H1 (cell line): ENCODE measurements around the gene ARHGAP24. TPM values are rescaled to one million over a fixed set of nuclear protein-coding genes. Genes with fewer than 3 reads are reported as not detected.

Source experiments
- CTCF ChIA-PET: fragments of 300-600 bp; sonication (Branson Sonifier 250); formaldehyde crosslinking; loops from one replicate; lab custom pipeline; 2021; ENCODE audit not compliant: partially characterized antibody; lab: Charles Lee
- POLR2A ChIA-PET: fragments of 300-600 bp; sonication (Branson Sonifier 250); formaldehyde crosslinking; loops from one replicate; lab custom pipeline; 2021; ENCODE audit warnings: inconsistent platforms; ENCODE audit not compliant: partially characterized antibody; lab: Charles Lee
- DNase-seq, 2 experiments: peaks; one replicate each; pipeline versions ENCODE4 v3.0.0 to v3.0.0-alpha.2; 2010 to 2022; ENCODE audit warnings: low spot score in 2 of 2, low read depth in 1 of 2, mixed read lengths in 1 of 2
- FAIRE-seq: peaks from 2 replicates; lab custom pipeline; 2011; peaks lifted over from hg19 to GRCh38; lab: Jason Lieb, UNC
- H2AFZ ChIP-seq: 2 replicates; pipeline ENCODE4 v1.8.1; 2012; ENCODE audit warnings: low read length, inconsistent platforms
- H2AK5ac ChIP-seq: 2 replicates; pipeline ENCODE4 v1.6.1; 2013; ENCODE audit warnings: low read depth, low read length
- H2BK120ac ChIP-seq: replicated peaks from 2 replicates; pipeline ENCODE3; 2013; ENCODE audit warnings: low read depth, low read length, inconsistent platforms
- H2BK12ac ChIP-seq: 2 replicates; pipeline ENCODE4 v1.6.1; 2013; ENCODE audit warnings: low read depth, low read length
- H2BK15ac ChIP-seq: 2 replicates; pipeline ENCODE4 v1.6.1; 2013; ENCODE audit warnings: low read length
- H2BK20ac ChIP-seq: 2 replicates; pipeline ENCODE4 v1.6.1; 2013; ENCODE audit warnings: low read length
- H2BK5ac ChIP-seq: 2 replicates; pipeline ENCODE4 v1.6.1; 2013; ENCODE audit warnings: low read depth, low read length
- H3K14ac ChIP-seq: 2 replicates; pipeline ENCODE4 v1.6.1; 2013; ENCODE audit warnings: inconsistent platforms; ENCODE audit not compliant: insufficient read length
- H3K18ac ChIP-seq: 2 replicates; pipeline ENCODE4 v1.6.1; 2013; ENCODE audit warnings: low read length; ENCODE audit errors: extremely low read depth
- H3K23ac ChIP-seq: 2 replicates; pipeline ENCODE4 v1.6.1; 2013; ENCODE audit warnings: inconsistent platforms; ENCODE audit not compliant: insufficient read length
- H3K23me2 ChIP-seq: 2 replicates; pipeline ENCODE4 v1.6.1; 2013; ENCODE audit warnings: low read depth, low read length
- H3K27ac ChIP-seq: 2 replicates; pipeline ENCODE4 v1.6.1; 2011; ENCODE audit warnings: low read depth, low read length, inconsistent platforms
- H3K27me3 ChIP-seq, 4 experiments: replicated peaks in 1 of 4; 1 replicate in 1 of 4; 2 replicates in 3 of 4; pipeline versions ENCODE4 v1.6.1 to v1.8.1; 2011 to 2013; ENCODE audit warnings: low read length in 3 of 4, mild to moderate bottlenecking in 3 of 4, inconsistent platforms in 2 of 4, mixed read lengths in 2 of 4, moderate library complexity in 1 of 4; ENCODE audit not compliant: control insufficient read depth in 3 of 4, insufficient read depth in 3 of 4; ENCODE audit errors: extremely low read depth in 1 of 4
- H3K36me3 ChIP-seq, 4 experiments: 2 replicates each; pipeline versions ENCODE4 v1.6.1 to v1.8.1; 2011 to 2013; ENCODE audit warnings: mild to moderate bottlenecking in 4 of 4, low read length in 3 of 4, moderate library complexity in 2 of 4, control low read depth in 1 of 4, inconsistent platforms in 1 of 4; ENCODE audit not compliant: insufficient read depth in 4 of 4, control insufficient read depth in 2 of 4
- H3K4ac ChIP-seq: replicated peaks from 2 replicates; pipeline ENCODE3; 2013; ENCODE audit warnings: low read length, low read depth, mixed read lengths, inconsistent platforms; ENCODE audit not compliant: insufficient read length
- H3K4me1 ChIP-seq, 4 experiments: replicated peaks in 1 of 4; 1 replicate in 1 of 4; 2 replicates in 3 of 4; pipeline versions ENCODE4 v1.6.1 to v1.8.1; 2011 to 2013; ENCODE audit warnings: low read length in 3 of 4, inconsistent platforms in 2 of 4, mixed read lengths in 1 of 4; ENCODE audit not compliant: insufficient read depth in 4 of 4, control insufficient read depth in 3 of 4
- H3K4me2 ChIP-seq, 2 experiments: 2 replicates each; pipeline versions ENCODE4 v1.6.1 to v1.8.1; 2011 to 2013; ENCODE audit warnings: low read depth in 2 of 2, low read length in 2 of 2, control low read depth in 1 of 2, inconsistent platforms in 1 of 2, mild to moderate bottlenecking in 1 of 2; ENCODE audit not compliant: insufficient read depth in 1 of 2
- H3K4me3 ChIP-seq, 4 experiments: fragments of 200-600, 300-600 bp in 1 of 4; sonication (generic), shearing (Covaris generic), sonication (Bioruptor Twin) in 1 of 4; 2 replicates each; pipeline versions ENCODE4 v1.5.1 to v1.8.1; 2011 to 2016; ENCODE audit warnings: low read length in 4 of 4, low read depth in 3 of 4, control low read depth in 2 of 4, inconsistent platforms in 2 of 4, mild to moderate bottlenecking in 2 of 4, mixed read lengths in 1 of 4, moderate library complexity in 1 of 4; ENCODE audit not compliant: insufficient read depth in 2 of 4; ENCODE audit errors: extremely low read depth in 1 of 4
- H3K56ac ChIP-seq: replicated peaks from 2 replicates; pipeline ENCODE3; 2013; ENCODE audit warnings: low read depth, mild to moderate bottlenecking, mixed read lengths, low read length, inconsistent platforms; ENCODE audit not compliant: insufficient read length
- H3K79me1 ChIP-seq: 2 replicates; pipeline ENCODE4 v1.6.1; 2013; ENCODE audit warnings: low read depth, low read length, control low read depth
- H3K79me2 ChIP-seq, 2 experiments: 2 replicates each; pipeline versions ENCODE4 v1.6.1 to v1.8.1; 2012 to 2013; ENCODE audit warnings: low read length in 2 of 2, mild to moderate bottlenecking in 2 of 2, inconsistent platforms in 1 of 2; ENCODE audit not compliant: insufficient read depth in 2 of 2, control insufficient read depth in 1 of 2
- H3K9ac ChIP-seq, 4 experiments: replicated peaks in 1 of 4; 1 replicate in 1 of 4; 2 replicates in 3 of 4; pipeline versions ENCODE4 v1.6.1 to v1.8.1; 2011 to 2013; ENCODE audit warnings: low read depth in 3 of 4, low read length in 3 of 4, control low read depth in 2 of 4, mild to moderate bottlenecking in 2 of 4, moderate library complexity in 2 of 4, inconsistent platforms in 1 of 4; ENCODE audit errors: extremely low read depth in 1 of 4
- H3K9me3 ChIP-seq, 2 experiments: 2 replicates each; pipeline versions ENCODE4 v1.6.1 to v1.8.1; 2012 to 2013; ENCODE audit warnings: mild to moderate bottlenecking in 2 of 2, moderate library complexity in 2 of 2, control low read depth in 1 of 2, inconsistent platforms in 1 of 2, low read depth in 1 of 2, low read length in 1 of 2, mixed read lengths in 1 of 2; ENCODE audit not compliant: insufficient read depth in 2 of 2
- H4K20me1 ChIP-seq, 2 experiments: replicated peaks in 1 of 2; 2 replicates each; pipeline versions ENCODE3 to v1.8.1; 2011 to 2013; ENCODE audit warnings: inconsistent platforms in 2 of 2, low read length in 2 of 2, mild to moderate bottlenecking in 1 of 2; ENCODE audit not compliant: insufficient read depth in 2 of 2, control insufficient read depth in 1 of 2
- H4K5ac ChIP-seq: 2 replicates; pipeline ENCODE4 v1.6.1; 2013; ENCODE audit warnings: low read length, low read depth, mixed read lengths, inconsistent platforms; ENCODE audit not compliant: insufficient read length
- H4K8ac ChIP-seq: 2 replicates; pipeline ENCODE4 v1.8.0; 2013; ENCODE audit warnings: mild to moderate bottlenecking, moderate library complexity, low read length, inconsistent platforms; ENCODE audit not compliant: insufficient read depth; ENCODE audit errors: extremely low read depth
- H4K91ac ChIP-seq: replicated peaks from 2 replicates; pipeline ENCODE3; 2013; ENCODE audit warnings: low read length, mixed read lengths, inconsistent platforms; ENCODE audit not compliant: insufficient read length
- HDAC6 ChIP-seq: IDR thresholded peaks from one replicate; pipeline ENCODE4 v1.7.1; 2012; ENCODE audit warnings: low read depth, mild to moderate bottlenecking, inconsistent platforms, low read length, moderate library complexity
- POLR2A ChIP-seq, 2 experiments: IDR thresholded peaks; 1 replicate in 1 of 2; 2 replicates in 1 of 2; pipeline ENCODE4 v1.6.1; 2011; ENCODE audit warnings: low read depth in 2 of 2, low read length in 2 of 2, mild to moderate bottlenecking in 2 of 2; ENCODE audit errors: control extremely low read depth in 1 of 2
- WGBS, 2 experiments: shearing (Covaris generic) in 1 of 2; methylation state at CpG; one replicate each; pipeline versions ENCODE4 v1.1.6 to v1.1.7; 2013 to 2015; ENCODE audit warnings: low lambda C conversion rate in 2 of 2, mixed read lengths in 2 of 2, inconsistent platforms in 1 of 2, low coverage in 1 of 2, missing lambda C conversion rate in 1 of 2; ENCODE audit not compliant: insufficient replicate concordance in 2 of 2, insufficient coverage in 1 of 2, insufficient read length in 1 of 2; ENCODE audit errors: extremely low coverage in 1 of 2, missing lambda C conversion rate in 1 of 2; 5-methylcytosine and 5-hydroxymethylcytosine counted together
- polyA plus RNA-seq, 7 experiments: library from polyadenylated mRNA; depleted of rRNA in 3 of 7; stranded (reverse) in 5 of 7; unstranded in 2 of 7; fragments of >200 nt in 5 of 7; fragments of 200-250 nt in 2 of 7; gene quantifications; 1 replicate in 5 of 7; 2 replicates in 1 of 7; 4 replicates in 1 of 7; pipeline versions ENCODE4 v1.2.1 to v1.2.3, GENCODE V29; 2011 to 2013; ENCODE audit warnings: missing spikeins in 2 of 7, mixed read lengths in 2 of 7
- total RNA-seq: library from RNA; stranded (reverse); fragmentation: NEBNext Ultra II Directional; extraction: Animal tissue kit (Norgen Biotek cat#: 25700); gene quantifications from 2 replicates; pipeline ENCODE4 v1.2.1, GENCODE V29; 2021
- TF ChIP-seq, protein P1 (sequence below), 3 experiments: IDR thresholded peaks; 1 replicate in 2 of 3; 2 replicates in 1 of 3; pipeline versions ENCODE4 v1.5.1 to v1.6.1; 2011; ENCODE audit warnings: low read length in 3 of 3, mild to moderate bottlenecking in 3 of 3, inconsistent platforms in 2 of 3, low read depth in 1 of 3, moderate library complexity in 1 of 3; ENCODE audit not compliant: insufficient read depth in 1 of 3; ENCODE audit errors: control extremely low read depth in 1 of 3

ARHGAP24 gene
- total and polyA plus RNA-seq, 2 of the 8 experiments (the other 6 are each of a cell fraction or from before 2014, with no cell fraction given), result 0.08 to 0.50 TPM

DNA sequence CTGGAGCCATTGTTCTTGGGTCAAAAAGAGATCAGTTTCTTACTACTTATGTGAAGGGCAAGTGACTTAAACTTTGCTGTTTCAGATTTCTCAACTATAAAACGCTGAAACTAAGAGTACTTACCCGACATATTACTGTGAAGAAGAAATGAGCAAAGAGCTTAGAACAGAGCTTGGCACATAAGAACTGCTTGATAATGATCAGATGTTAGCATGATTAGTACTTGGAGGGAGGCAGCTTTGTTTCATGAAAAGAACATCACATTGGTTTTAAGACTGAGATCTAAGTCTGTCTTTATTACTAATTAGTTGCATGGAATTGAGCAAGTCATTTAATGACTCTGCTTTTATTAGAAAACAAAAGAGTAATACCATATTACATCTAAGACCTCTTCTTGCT is 169.1 kb downstream of the ARHGAP24 start:
- Histone ChIP-seq H2BK20ac (no peak overlapping the region), H3K79me1 (no peaks in the 10 kb centered on the region), H4K5ac (no peak overlapping the region), H2AFZ (no peak overlapping the region), H2BK12ac (no peak overlapping the region), H4K91ac (no peak overlapping the region), H3K27me3 (no peaks in the 10 kb centered on the region), H2AK5ac (no peak overlapping the region), H4K8ac (no peak overlapping the region), H2BK120ac (no peak overlapping the region)
- DNase-seq, result no peak
- 90% methylated on average over 2 of the region's 2 CpGs; no CpG with 5 or more reads in 1 of the 2 experiments for WGBS, 2 experiments
- TF ChIP-seq, protein P1, sequence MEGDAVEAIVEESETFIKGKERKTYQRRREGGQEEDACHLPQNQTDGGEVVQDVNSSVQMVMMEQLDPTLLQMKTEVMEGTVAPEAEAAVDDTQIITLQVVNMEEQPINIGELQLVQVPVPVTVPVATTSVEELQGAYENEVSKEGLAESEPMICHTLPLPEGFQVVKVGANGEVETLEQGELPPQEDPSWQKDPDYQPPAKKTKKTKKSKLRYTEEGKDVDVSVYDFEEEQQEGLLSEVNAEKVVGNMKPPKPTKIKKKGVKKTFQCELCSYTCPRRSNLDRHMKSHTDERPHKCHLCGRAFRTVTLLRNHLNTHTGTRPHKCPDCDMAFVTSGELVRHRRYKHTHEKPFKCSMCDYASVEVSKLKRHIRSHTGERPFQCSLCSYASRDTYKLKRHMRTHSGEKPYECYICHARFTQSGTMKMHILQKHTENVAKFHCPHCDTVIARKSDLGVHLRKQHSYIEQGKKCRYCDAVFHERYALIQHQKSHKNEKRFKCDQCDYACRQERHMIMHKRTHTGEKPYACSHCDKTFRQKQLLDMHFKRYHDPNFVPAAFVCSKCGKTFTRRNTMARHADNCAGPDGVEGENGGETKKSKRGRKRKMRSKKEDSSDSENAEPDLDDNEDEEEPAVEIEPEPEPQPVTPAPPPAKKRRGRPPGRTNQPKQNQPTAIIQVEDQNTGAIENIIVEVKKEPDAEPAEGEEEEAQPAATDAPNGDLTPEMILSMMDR (IDR thresholded peaks at IDR 0.05; ENCODE audit: control extremely low read depth in 1 of 3, insufficient read depth in 1 of 3, low read depth in 1 of 3, low read length in 3 of 3), result no peak
- no peak for TF ChIP-seq HDAC6
- no peak for TF ChIP-seq POLR2A (IDR thresholded peaks at IDR 0.05; ENCODE audit: control extremely low read depth in 1 of 2, low read depth in 2 of 2, low read length in 2 of 2)
- TF ChIP-seq, all 59 proteins: peak for 0
- no peak overlapping the region for H3K23ac ChIP-seq
- no peak overlapping the region for H3K9ac ChIP-seq
- H3K4me3 ChIP-seq, result no peak overlapping the region
- no peak overlapping the region for H3K4ac ChIP-seq
- H3K4me2 ChIP-seq, result no peak overlapping the region
- H3K18ac ChIP-seq, result no peak overlapping the region
- no peak for FAIRE-seq
- no peaks in the 10 kb centered on the region for H3K79me2 ChIP-seq
- H2BK5ac ChIP-seq, result no peak overlapping the region
- H4K20me1 ChIP-seq, result peaks cover 0 to 1% of the 10 kb centered on the region in 2 experiments
- no peak overlapping the region for H3K56ac ChIP-seq
- CTCF ChIA-PET, result no interaction called here
- H3K9me3 ChIP-seq, result no peaks in the 10 kb centered on the region
- H3K36me3 ChIP-seq, result no peaks in the 10 kb centered on the region
- H3K4me1 ChIP-seq, result no peaks in the 10 kb centered on the region
- POLR2A ChIA-PET, result no interaction called here
- H3K14ac ChIP-seq, result no peak overlapping the region
- no peak overlapping the region for H3K27ac ChIP-seq
- no peaks in the 10 kb centered on the region for H3K23me2 ChIP-seq
- no peak overlapping the region for H2BK15ac ChIP-seq
